IPS-20b (cell line): ENCODE results near the gene NPAT.

ENCODE experiments used
- H3K27ac ChIP-seq: one replicate; pipeline ENCODE4 v1.5.1; 2013; ENCODE audit warnings: low read length
- H3K27me3 ChIP-seq: 2 replicates; pipeline ENCODE4 v1.6.1; 2013; ENCODE audit warnings: mild to moderate bottlenecking, low read length, inconsistent platforms; ENCODE audit not compliant: insufficient read depth
- H3K36me3 ChIP-seq: 2 replicates; pipeline ENCODE4 v1.6.1; 2013; ENCODE audit warnings: low read depth, mild to moderate bottlenecking, inconsistent platforms, low read length, moderate library complexity; ENCODE audit not compliant: insufficient read depth
- H3K4me1 ChIP-seq: 2 replicates; pipeline ENCODE4 v1.6.1; 2013; ENCODE audit warnings: mild to moderate bottlenecking, control low read depth, inconsistent platforms, low read length, moderate library complexity; ENCODE audit not compliant: insufficient read depth
- H3K4me3 ChIP-seq: 2 replicates; pipeline ENCODE4 v1.5.1; 2013; ENCODE audit warnings: mild to moderate bottlenecking, low read length, inconsistent platforms
- H3K9ac ChIP-seq: 2 replicates; pipeline ENCODE4 v1.6.1; 2013; ENCODE audit warnings: low read depth, mild to moderate bottlenecking, inconsistent platforms, low read length, moderate library complexity
- H3K9me3 ChIP-seq: 2 replicates; pipeline ENCODE4 v1.6.1; 2013; ENCODE audit warnings: mild to moderate bottlenecking, low read depth, low read length, inconsistent platforms; ENCODE audit not compliant: insufficient read depth

NPAT gene

GRCh38 chr11:108233277-108233945, 11.0 kb upstream of the NPAT start:
- Histone ChIP-seq H3K36me3 (peaks cover 82% of the 10 kb centered on the region), H3K9me3 (no peaks in the 10 kb centered on the region), H3K4me1 (no peaks in the 10 kb centered on the region), H3K27ac (no peak overlapping the region), H3K9ac (no peak overlapping the region), H3K27me3 (no peaks in the 10 kb centered on the region), H3K4me3 (no peak overlapping the region)

DNA sequence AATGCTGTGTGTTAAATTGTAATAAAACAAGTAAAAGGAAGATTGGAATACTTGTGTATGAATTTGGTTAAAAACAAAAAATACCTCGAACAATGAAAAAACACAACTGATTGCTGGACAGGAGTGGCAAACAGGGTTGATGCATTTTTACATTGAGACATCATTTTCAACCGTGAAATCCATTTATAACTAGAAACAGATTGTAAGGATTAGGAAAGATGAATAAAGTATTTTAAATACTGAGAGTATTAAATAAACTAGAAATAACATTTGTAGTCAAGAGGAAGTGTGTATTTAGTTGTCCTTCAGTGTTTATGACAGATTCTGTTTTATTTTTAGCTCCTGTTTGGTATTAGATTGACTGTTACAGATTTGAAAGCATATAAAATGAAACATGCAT, 5.8 kb upstream of the NPAT start:
- Histone ChIP-seq H3K4me3 (no peak overlapping the region), H3K9ac (no peak overlapping the region), H3K9me3 (no peaks in the 10 kb centered on the region), H3K36me3 (peaks cover 66% of the 10 kb centered on the region), H3K27ac (no peak overlapping the region), H3K4me1 (peaks cover 16% of the 10 kb centered on the region), H3K27me3 (no peaks in the 10 kb centered on the region)

- H3K4me3 ChIP-seq = no peak overlapping the region
- H3K4me1 ChIP-seq = peaks cover 16% of the 10 kb centered on the region
- no peaks in the 10 kb centered on the region for H3K27me3 ChIP-seq
- no peaks in the 10 kb centered on the region for H3K9me3 ChIP-seq
- H3K9ac ChIP-seq = no peak overlapping the region
- no peak overlapping the region for H3K27ac ChIP-seq
- H3K36me3 ChIP-seq = peaks cover 46% of the 10 kb centered on the region
These were observed 3.6 kb upstream of the NPAT start for GRCh38 chr11:108226036-108226435.

DNA sequence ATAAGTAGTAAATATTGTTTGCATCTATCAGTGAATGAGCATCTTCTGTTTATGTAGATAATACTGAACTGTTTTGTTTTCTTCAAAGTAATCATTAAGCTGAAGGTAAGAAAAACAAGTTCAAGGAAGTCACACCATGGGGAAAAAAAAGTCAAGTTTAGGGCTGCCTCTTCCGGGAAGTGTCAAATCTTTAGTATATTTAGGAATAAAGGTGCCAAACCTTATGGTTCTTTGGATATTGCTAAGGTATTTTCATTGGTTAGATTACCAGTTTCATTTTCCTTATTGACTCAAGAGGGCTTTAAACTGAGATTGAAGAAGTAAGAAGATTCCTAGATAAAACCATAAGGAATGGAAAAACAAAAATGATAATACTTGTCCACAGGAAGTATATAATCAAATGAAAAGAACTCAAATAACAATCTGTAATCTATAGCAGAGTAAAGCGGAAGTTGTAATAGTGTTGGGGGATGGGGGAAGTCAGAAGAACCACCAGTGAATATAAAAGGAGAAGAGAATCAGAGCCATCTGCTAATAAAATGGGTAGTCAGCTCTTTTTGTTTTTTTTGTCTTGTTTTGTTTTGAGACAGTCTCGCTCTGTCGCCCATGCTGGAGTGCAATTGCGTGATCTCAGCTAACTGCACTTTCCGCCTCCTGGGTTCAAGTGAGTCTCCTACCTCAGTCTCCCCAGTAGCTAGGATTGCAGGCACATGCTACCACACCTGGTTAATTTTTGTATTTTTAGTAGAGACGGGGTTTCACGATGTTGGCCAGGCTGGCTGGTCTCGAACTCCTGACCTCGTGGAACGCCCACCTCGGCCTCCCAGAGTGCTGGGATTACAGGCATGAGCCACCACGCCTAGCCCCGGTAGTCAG, 2.7 kb upstream of the NPAT start:
- Histone ChIP-seq H3K9ac (peak overlapping the region; percentile 100; the same call in 1 of the 2 replicates), H3K4me3 (peak overlapping the region; percentile 96), H3K27ac (no peak overlapping the region), H3K27me3 (no peaks in the 10 kb centered on the region), H3K36me3 (peaks cover 38% of the 10 kb centered on the region), H3K4me1 (peaks cover 22% of the 10 kb centered on the region), H3K9me3 (no peaks in the 10 kb centered on the region)

- Histone ChIP-seq H3K9ac (peak overlapping the region; percentile 100; the same call in 1 of the 2 replicates), H3K4me3 (peak overlapping the region; percentile 96), H3K36me3 (peaks cover 30% of the 10 kb centered on the region), H3K9me3 (no peaks in the 10 kb centered on the region), H3K27me3 (no peaks in the 10 kb centered on the region), H3K27ac (no peak overlapping the region), H3K4me1 (peaks cover 30% of the 10 kb centered on the region)
These were observed 1.9 kb upstream of the NPAT start for GRCh38 chr11:108224366-108224765.

DNA sequence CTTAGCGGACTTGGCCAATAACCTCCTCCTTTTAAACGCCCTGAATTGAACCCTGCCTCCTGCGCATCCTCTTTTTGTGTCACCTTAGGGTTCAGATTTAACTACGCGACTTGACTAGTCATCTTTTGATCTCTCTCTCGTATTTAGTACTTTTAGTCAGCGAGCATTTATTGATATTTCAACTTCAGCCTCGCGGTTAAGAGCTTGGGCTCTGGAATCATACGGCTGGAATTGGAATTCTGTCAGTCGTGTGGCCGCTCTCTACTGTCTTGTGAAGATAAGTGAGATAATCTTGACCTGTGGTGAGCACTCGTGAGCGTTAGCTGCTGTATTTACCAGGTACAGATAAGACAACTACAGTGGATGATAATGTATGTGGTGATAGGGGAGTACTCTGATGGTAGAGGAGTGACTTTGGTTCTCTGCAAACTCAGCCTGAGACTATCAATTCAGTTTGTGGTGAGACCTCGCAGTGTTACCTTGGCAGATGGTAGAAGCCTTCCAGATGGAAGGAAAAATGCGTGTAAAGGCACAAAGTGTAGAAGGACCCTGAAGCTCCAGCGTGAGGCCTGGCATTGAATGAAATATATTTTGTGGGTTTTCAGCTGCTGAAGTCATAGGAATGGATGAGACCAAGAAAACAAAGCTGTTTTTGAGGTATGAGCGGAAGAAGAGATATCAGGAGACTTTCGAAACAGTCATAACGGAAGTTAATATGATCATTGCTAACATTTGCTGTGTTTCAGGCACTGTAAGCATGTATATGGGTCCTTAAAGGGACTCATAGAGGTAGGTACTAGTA, 1.1 kb upstream of the NPAT start:
- H3K27me3 ChIP-seq = no peaks in the 10 kb centered on the region
- peak overlapping the region; percentile 50 for H3K27ac ChIP-seq

GRCh38 chr11:108221911-108222573, 396 bp downstream of the NPAT start:
- Histone ChIP-seq H3K36me3 (peaks cover 15% of the 10 kb centered on the region), H3K4me1 (peaks cover 40% of the 10 kb centered on the region), H3K4me3 (peak overlapping the region; percentile 96), H3K27ac (peak overlapping the region; percentile 98), H3K9me3 (no peaks in the 10 kb centered on the region), H3K9ac (peak overlapping the region; percentile 100), H3K27me3 (no peaks in the 10 kb centered on the region)

More for the DNA sequence above, 1.1 kb upstream of the NPAT start:
- H3K4me1 ChIP-seq = peaks cover 38% of the 10 kb centered on the region
- no peaks in the 10 kb centered on the region for H3K9me3 ChIP-seq
- H3K36me3 ChIP-seq = peaks cover 23% of the 10 kb centered on the region
- peak overlapping the region; percentile 100 for H3K9ac ChIP-seq
- peak overlapping the region; percentile 96 for H3K4me3 ChIP-seq

GRCh38 chr11:108221371-108221770, 1.1 kb downstream of the NPAT start:
- Histone ChIP-seq H3K27ac (peak overlapping the region; percentile 98), H3K36me3 (peaks cover 15% of the 10 kb centered on the region), H3K4me3 (peak overlapping the region; percentile 96), H3K27me3 (no peaks in the 10 kb centered on the region), H3K9ac (peak overlapping the region; percentile 100), H3K9me3 (no peaks in the 10 kb centered on the region), H3K4me1 (peaks cover 40% of the 10 kb centered on the region)

DNA sequence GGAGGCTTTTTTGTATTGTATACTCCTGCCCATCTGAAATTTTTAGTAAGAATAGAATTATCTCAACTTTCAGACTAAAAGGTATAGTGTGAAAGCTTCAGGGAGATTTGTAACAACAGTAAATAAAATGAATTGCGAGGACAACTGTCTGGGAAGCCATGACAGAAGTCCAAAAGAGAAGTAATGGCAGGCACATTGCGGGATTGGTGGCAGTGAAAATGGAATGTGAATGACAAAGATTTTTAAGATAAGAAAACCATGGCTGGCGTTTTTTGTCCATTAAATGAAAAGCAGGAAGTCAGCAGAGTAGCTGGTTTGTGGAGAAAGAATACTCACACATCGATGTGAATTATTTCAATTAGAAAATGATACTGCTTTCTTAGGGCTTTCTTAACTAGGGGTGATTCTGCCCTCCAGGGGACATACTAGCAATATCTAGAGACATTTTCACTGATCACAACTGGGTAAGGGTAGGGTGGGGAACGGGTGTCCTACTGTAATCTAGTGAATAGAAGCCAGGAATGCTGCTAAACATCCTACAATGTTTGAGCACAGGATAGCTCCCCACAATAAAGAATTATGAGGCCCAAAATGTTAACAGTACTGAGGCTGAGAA, 1.6 kb downstream of the NPAT start:
- Histone ChIP-seq H3K4me3 (peak overlapping the region; percentile 96), H3K27ac (no peak overlapping the region), H3K4me1 (peaks cover 40% of the 10 kb centered on the region), H3K9me3 (no peaks in the 10 kb centered on the region), H3K27me3 (no peaks in the 10 kb centered on the region), H3K36me3 (peaks cover 10% of the 10 kb centered on the region; the same call in 1 of the 2 replicates), H3K9ac (peak overlapping the region; percentile 100; the same call in 1 of the 2 replicates)

- Histone ChIP-seq H3K4me1 (peaks cover 26% of the 10 kb centered on the region), H3K27ac (no peak overlapping the region), H3K4me3 (peak overlapping the region; percentile 52), H3K9me3 (no peaks in the 10 kb centered on the region), H3K9ac (0 out of 2 replicates have a peak overlapping the region, but pooled peaks have one; percentile 12), H3K27me3 (no peaks in the 10 kb centered on the region), H3K36me3 (peaks cover 7% of the 10 kb centered on the region; the same call in 1 of the 2 replicates)
These were observed 3.3 kb downstream of the NPAT start for GRCh38 chr11:108218912-108219783.
